Measurements from ENCODE around the gene MAPK8IP2. TPM values are rescaled to one million over a fixed set of nuclear protein-coding genes. Genes with fewer than 3 reads are reported as not detected.

Gene MAPK8IP2
- total RNA-seq, 1 experiment from 2014 or later: 6.4 TPM

DNA sequence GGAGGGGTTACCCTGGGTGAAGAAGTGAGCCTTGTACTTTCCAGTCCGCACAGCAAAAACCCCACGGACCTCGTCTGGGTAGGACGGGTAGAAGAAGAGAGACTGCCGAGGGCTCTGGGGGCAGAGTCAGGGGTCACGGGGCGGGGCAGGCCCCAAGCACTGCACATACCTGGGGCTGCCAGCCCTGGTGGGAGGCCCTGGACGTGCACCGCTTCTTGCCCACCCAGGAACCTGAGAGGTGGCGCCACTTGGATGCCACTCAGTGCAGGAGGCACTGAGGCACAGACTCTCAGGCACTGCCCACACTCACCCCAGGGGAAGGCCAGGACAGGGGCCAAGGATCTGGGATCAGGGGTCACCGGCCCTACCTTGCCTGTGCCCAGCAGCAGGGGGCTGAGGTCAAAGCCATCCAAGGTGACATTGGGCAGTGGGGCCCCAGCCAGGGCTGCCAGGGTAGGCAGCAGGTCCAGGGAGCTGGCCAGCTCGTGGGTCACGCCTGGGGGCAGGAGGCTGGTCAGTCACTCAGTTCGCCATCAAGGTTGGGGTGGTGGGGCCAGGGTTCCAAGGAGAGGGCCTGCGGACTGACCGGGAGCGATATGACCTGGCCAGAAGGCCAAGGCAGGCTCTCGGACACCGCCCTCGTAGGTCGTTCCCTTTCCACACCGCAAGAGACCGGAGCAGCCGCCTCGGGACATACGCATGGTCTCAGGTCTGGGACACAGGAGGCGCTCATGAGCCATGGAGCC is 25.1 kb downstream of the MAPK8IP2 start (continued):
- TF ChIP-seq, protein P1, sequence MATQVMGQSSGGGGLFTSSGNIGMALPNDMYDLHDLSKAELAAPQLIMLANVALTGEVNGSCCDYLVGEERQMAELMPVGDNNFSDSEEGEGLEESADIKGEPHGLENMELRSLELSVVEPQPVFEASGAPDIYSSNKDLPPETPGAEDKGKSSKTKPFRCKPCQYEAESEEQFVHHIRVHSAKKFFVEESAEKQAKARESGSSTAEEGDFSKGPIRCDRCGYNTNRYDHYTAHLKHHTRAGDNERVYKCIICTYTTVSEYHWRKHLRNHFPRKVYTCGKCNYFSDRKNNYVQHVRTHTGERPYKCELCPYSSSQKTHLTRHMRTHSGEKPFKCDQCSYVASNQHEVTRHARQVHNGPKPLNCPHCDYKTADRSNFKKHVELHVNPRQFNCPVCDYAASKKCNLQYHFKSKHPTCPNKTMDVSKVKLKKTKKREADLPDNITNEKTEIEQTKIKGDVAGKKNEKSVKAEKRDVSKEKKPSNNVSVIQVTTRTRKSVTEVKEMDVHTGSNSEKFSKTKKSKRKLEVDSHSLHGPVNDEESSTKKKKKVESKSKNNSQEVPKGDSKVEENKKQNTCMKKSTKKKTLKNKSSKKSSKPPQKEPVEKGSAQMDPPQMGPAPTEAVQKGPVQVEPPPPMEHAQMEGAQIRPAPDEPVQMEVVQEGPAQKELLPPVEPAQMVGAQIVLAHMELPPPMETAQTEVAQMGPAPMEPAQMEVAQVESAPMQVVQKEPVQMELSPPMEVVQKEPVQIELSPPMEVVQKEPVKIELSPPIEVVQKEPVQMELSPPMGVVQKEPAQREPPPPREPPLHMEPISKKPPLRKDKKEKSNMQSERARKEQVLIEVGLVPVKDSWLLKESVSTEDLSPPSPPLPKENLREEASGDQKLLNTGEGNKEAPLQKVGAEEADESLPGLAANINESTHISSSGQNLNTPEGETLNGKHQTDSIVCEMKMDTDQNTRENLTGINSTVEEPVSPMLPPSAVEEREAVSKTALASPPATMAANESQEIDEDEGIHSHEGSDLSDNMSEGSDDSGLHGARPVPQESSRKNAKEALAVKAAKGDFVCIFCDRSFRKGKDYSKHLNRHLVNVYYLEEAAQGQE (IDR thresholded peaks at IDR 0.05; ENCODE audit: low read depth): no peak
- TF ChIP-seq, protein P2, sequence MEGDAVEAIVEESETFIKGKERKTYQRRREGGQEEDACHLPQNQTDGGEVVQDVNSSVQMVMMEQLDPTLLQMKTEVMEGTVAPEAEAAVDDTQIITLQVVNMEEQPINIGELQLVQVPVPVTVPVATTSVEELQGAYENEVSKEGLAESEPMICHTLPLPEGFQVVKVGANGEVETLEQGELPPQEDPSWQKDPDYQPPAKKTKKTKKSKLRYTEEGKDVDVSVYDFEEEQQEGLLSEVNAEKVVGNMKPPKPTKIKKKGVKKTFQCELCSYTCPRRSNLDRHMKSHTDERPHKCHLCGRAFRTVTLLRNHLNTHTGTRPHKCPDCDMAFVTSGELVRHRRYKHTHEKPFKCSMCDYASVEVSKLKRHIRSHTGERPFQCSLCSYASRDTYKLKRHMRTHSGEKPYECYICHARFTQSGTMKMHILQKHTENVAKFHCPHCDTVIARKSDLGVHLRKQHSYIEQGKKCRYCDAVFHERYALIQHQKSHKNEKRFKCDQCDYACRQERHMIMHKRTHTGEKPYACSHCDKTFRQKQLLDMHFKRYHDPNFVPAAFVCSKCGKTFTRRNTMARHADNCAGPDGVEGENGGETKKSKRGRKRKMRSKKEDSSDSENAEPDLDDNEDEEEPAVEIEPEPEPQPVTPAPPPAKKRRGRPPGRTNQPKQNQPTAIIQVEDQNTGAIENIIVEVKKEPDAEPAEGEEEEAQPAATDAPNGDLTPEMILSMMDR (IDR thresholded peaks at IDR 0.05 in 2 of 3, conservative IDR thresholded peaks at IDR 0.05 in 1 of 3; ENCODE audit: borderline replicate concordance in 1 of 3, insufficient read depth in 1 of 3, low read depth in 2 of 3, low read length in 2 of 3): peak; percentile 12 to 37 (median 27); a peak in 3 of 6 replicates
- TF ChIP-seq CEBPB (IDR thresholded peaks at IDR 0.05; ENCODE audit: low read depth): no peak
- TF ChIP-seq TCF7L2 (IDR thresholded peaks at IDR 0.05; ENCODE audit: borderline replicate concordance, extremely low read depth, insufficient read depth, insufficient read length): no peak
- TF ChIP-seq ELF1 (IDR thresholded peaks at IDR 0.05; ENCODE audit: borderline replicate concordance, low read depth): no peak
- no peak for TF ChIP-seq POLR2A (IDR thresholded peaks at IDR 0.05; ENCODE audit: borderline replicate concordance, extremely low read depth, insufficient read depth, insufficient read length)
